Astrocyte of the spinal cord (primary cell): ENCODE data around the gene MEGF11.

Source experiments
- DNase-seq: peaks from one replicate; pipeline ENCODE4 v3.0.0; 2011; ENCODE audit warnings: low read depth, low spot score
- H3K4me3 ChIP-seq: 2 replicates; pipeline ENCODE4 v1.5.1; 2011; ENCODE audit warnings: low read depth, mild to moderate bottlenecking, low read length, moderate library complexity
- CTCF ChIP-seq: IDR thresholded peaks from 2 replicates; pipeline ENCODE4 v1.5.1; 2012; ENCODE audit warnings: low read depth, mild to moderate bottlenecking, low read length, inconsistent platforms
- in situ Hi-C: cut with HindIII; loops from 2 replicates; pipeline ENCODE4 v1.10.0; 2017; ENCODE audit warnings: low sequenced_read_pairs

The MEGF11 gene

GRCh38 chr15:66131831-66132230 lies 121.7 kb downstream of the MEGF11 start:
- DNase-seq, result no peak
- no peak for TF ChIP-seq CTCF
- H3K4me3 ChIP-seq, result no peak overlapping the region
- in situ Hi-C loops, result no loop called here

GRCh38 chr15:66131200-66131599 lies 122.3 kb downstream of the MEGF11 start:
- no peak for DNase-seq
- no peak for TF ChIP-seq CTCF
- no peak overlapping the region for H3K4me3 ChIP-seq
- in situ Hi-C loops, result no loop called here

GRCh38 chr15:66130496-66131034 lies 123.0 kb downstream of the MEGF11 start:
- TF ChIP-seq CTCF, result no peak
- H3K4me3 ChIP-seq, result no peak overlapping the region
- no peak for DNase-seq
- in situ Hi-C loops, result no loop called here

GRCh38 chr15:66129586-66129985 lies 124.0 kb downstream of the MEGF11 start:
- in situ Hi-C loops, result no loop called here
- no peak for DNase-seq
- H3K4me3 ChIP-seq, result no peak overlapping the region

GRCh38 chr15:66128116-66128680 lies 125.4 kb downstream of the MEGF11 start:
- in situ Hi-C loops, result no loop called here
- no peak for TF ChIP-seq CTCF
- no peak for DNase-seq
- no peak overlapping the region for H3K4me3 ChIP-seq

More at GRCh38 chr15:66129586-66129985, 124.0 kb downstream of the MEGF11 start:
- TF ChIP-seq CTCF, result no peak

- no peak overlapping the region for H3K4me3 ChIP-seq
- no peak for DNase-seq
- no peak for TF ChIP-seq CTCF
- in situ Hi-C loops, result no loop called here
Observed at GRCh38 chr15:66126456-66126855, 127.1 kb downstream of the MEGF11 start.
